OCI-LY7 (cell line): ENCODE results near the gene TXNRD1. TPM values are rescaled to one million over a fixed set of nuclear protein-coding genes. Genes with fewer than 3 reads are reported as not detected.

Experiments used
- BruUV-seq: library from RNA; stranded (reverse); fragments of 400-500 nt; replicated peaks from 2 replicates; lab custom pipeline; 2021; lab: Mats Ljungman, UMichigan
- CTCF ChIA-PET: fragments of 300-600 bp; sonication (Branson Sonifier 250); formaldehyde crosslinking; loops from one replicate; lab custom pipeline; 2022; ENCODE audit warnings: antibody characterized with exemption; ENCODE audit not compliant: unreplicated experiment; lab: Charles Lee
- POLR2A ChIA-PET: fragments of 300-600 bp; sonication (Branson Sonifier 250); formaldehyde crosslinking; loops from one replicate; lab custom pipeline; 2022; ENCODE audit warnings: antibody characterized with exemption; lab: Charles Lee
- DNase-seq: peaks from one replicate; pipeline ENCODE4 v3.0.0-alpha.2; 2015; ENCODE audit warnings: low spot score
- H2AFZ ChIP-seq: fragments of 200-600 bp; sonication (generic), shearing (Covaris generic); 2 replicates; pipeline ENCODE4 v1.6.1; 2014; ENCODE audit warnings: mild to moderate bottlenecking, antibody characterized with exemption, low read length, moderate library complexity
- H3K27ac ChIP-seq: fragments of 200-600 bp; sonication (generic); 2 replicates; pipeline ENCODE4 v1.5.1; 2014; ENCODE audit warnings: mixed run types, low read depth, mild to moderate bottlenecking, moderate library complexity, low read length, inconsistent platforms; ENCODE audit not compliant: poor library complexity, severe bottlenecking
- H3K36me3 ChIP-seq: fragments of 200-600 bp; sonication (generic); 2 replicates; pipeline ENCODE4 v1.6.1; 2014; ENCODE audit warnings: mild to moderate bottlenecking, antibody characterized with exemption, low read length, moderate library complexity, mixed read lengths; ENCODE audit not compliant: insufficient read depth
- H3K4me1 ChIP-seq: fragments of 200-600 bp; sonication (generic); 2 replicates; pipeline ENCODE4 v1.5.1; 2014; ENCODE audit warnings: mild to moderate bottlenecking, low read length; ENCODE audit not compliant: insufficient read depth, poor library complexity, severe bottlenecking
- H3K4me2 ChIP-seq: fragments of 200-600 bp; sonication (generic); 2 replicates; pipeline ENCODE4 v1.6.1; 2014; ENCODE audit warnings: mild to moderate bottlenecking, low read length
- H3K4me3 ChIP-seq: fragments of 200-600 bp; sonication (generic); 2 replicates; pipeline ENCODE4 v1.5.1; 2014; ENCODE audit warnings: mild to moderate bottlenecking, low read depth, low read length; ENCODE audit not compliant: poor library complexity, severe bottlenecking
- H3K79me2 ChIP-seq: fragments of 200-600 bp; sonication (generic); 2 replicates; pipeline ENCODE4 v1.6.1; 2016; ENCODE audit warnings: low read depth, mild to moderate bottlenecking, low read length, moderate library complexity, mixed read lengths; ENCODE audit not compliant: insufficient read depth
- H3K9me2 ChIP-seq: fragments of 200-600 bp; sonication (generic); 2 replicates; pipeline ENCODE4 v1.6.1; 2016; ENCODE audit warnings: mild to moderate bottlenecking, low read length, mixed read lengths; ENCODE audit not compliant: insufficient read depth
- H3K9me3 ChIP-seq: fragments of 200-600 bp; sonication (generic); 2 replicates; pipeline ENCODE4 v1.6.1; 2014; ENCODE audit warnings: mild to moderate bottlenecking, mixed run types, low read length, mixed read lengths
- H4K20me1 ChIP-seq: fragments of 200-600 bp; sonication (generic); 2 replicates; pipeline ENCODE4 v1.6.1; 2014; ENCODE audit warnings: mild to moderate bottlenecking, antibody characterized with exemption, low read length, moderate library complexity, mixed read lengths; ENCODE audit not compliant: insufficient read depth
- EZH2phosphoT487 ChIP-seq: fragments of 200-600 bp; sonication (generic); IDR thresholded peaks from 2 replicates; pipeline ENCODE4 v1.6.1; 2018; ENCODE audit warnings: low read depth, borderline replicate concordance, mild to moderate bottlenecking, mixed run types, antibody characterized with exemption, low read length, moderate library complexity, mixed read lengths
- intact Hi-C: fragments of 100-400 bp; cut with micrococcal nuclease; formaldehyde crosslinking; loops from one replicate; pipeline ENCODE4 v1.10.0; 2022; ENCODE audit not compliant: unreplicated experiment
- total RNA-seq, 2 experiments: library from RNA; depleted of rRNA in 1 of 2; stranded (reverse); fragments of >200 nt in 1 of 2; shearing (Covaris generic) in 1 of 2; gene quantifications; 2 replicates each; pipeline ENCODE4 v1.2.3, GENCODE V29; 2014 to 2022
- TF ChIP-seq, protein P1 (sequence below): fragments of 200-600 bp; sonication (generic); conservative IDR thresholded peaks from 2 replicates; pipeline ENCODE4 v1.5.1; 2014; ENCODE audit warnings: mild to moderate bottlenecking, antibody characterized with exemption, low read length, moderate library complexity, mixed read lengths

The TXNRD1 gene
- total RNA-seq, 2 experiments from 2014 or later = 117 to 132 TPM

- H3K27ac ChIP-seq = no peak overlapping the region
- BruUV-seq = no TSS peak
- TF ChIP-seq, protein P1, sequence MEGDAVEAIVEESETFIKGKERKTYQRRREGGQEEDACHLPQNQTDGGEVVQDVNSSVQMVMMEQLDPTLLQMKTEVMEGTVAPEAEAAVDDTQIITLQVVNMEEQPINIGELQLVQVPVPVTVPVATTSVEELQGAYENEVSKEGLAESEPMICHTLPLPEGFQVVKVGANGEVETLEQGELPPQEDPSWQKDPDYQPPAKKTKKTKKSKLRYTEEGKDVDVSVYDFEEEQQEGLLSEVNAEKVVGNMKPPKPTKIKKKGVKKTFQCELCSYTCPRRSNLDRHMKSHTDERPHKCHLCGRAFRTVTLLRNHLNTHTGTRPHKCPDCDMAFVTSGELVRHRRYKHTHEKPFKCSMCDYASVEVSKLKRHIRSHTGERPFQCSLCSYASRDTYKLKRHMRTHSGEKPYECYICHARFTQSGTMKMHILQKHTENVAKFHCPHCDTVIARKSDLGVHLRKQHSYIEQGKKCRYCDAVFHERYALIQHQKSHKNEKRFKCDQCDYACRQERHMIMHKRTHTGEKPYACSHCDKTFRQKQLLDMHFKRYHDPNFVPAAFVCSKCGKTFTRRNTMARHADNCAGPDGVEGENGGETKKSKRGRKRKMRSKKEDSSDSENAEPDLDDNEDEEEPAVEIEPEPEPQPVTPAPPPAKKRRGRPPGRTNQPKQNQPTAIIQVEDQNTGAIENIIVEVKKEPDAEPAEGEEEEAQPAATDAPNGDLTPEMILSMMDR = no peak
- TF ChIP-seq EZH2phosphoT487 = no peak
- no peaks in the 10 kb centered on the region for H3K9me3 ChIP-seq
- no peak for DNase-seq
- no peak overlapping the region for H2AFZ ChIP-seq
- no peaks in the 10 kb centered on the region for H3K9me2 ChIP-seq
- intact Hi-C loops = loop anchor here (10.0 kb wide), 2 partner anchors 290 to 470 kb away; partner anchors contain the start of gene HCFC2
- peaks cover 52% of the 10 kb centered on the region for H3K36me3 ChIP-seq
- POLR2A ChIA-PET = interaction anchor here (1.1 kb wide), 1 partner anchor 18 kb away, joined by 4 read pairs; no protein-coding TSS in a partner anchor
- no peaks in the 10 kb centered on the region for H3K79me2 ChIP-seq
- H3K4me1 ChIP-seq = no peaks in the 10 kb centered on the region
- H3K4me3 ChIP-seq = no peak overlapping the region
- CTCF ChIA-PET = no interaction called here
- no peak overlapping the region for H3K4me2 ChIP-seq
- no peaks in the 10 kb centered on the region for H4K20me1 ChIP-seq
These were observed 139.4 kb downstream of the TXNRD1 start for GRCh38 chr12:104354868-104355570.

DNA sequence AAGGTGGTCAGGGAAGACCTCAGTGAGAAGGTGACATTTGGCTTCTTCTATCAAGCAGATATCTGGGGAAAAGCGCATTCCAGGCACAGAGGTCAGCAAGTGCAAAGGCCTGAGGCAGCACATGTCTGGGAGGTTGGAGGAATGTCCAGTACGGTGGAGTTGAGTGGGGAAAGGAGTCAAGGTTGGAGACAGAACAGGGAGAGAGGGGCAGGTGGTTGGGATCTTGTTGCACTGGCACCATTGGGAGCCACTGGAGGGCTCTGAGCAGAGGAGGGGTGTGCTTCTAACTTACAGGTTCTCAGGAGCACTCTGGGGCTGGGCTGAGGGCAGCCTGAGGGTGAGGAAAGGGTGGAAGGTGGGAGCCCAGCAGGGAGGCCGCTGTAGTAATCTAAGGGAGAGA, 140.1 kb downstream of the TXNRD1 start:
- H3K4me3 ChIP-seq = no peak overlapping the region
- H3K9me2 ChIP-seq = no peaks in the 10 kb centered on the region
- intact Hi-C loops = loop anchor here (10.0 kb wide), 2 partner anchors 291 to 471 kb away; partner anchors contain the start of gene HCFC2
- no peak for TF ChIP-seq EZH2phosphoT487
- TF ChIP-seq, protein P1 = no peak
- no peaks in the 10 kb centered on the region for H4K20me1 ChIP-seq
- H3K4me2 ChIP-seq = no peak overlapping the region
- H3K36me3 ChIP-seq = peaks cover 46% of the 10 kb centered on the region
- BruUV-seq = no TSS peak
- H3K27ac ChIP-seq = no peak overlapping the region
- no peaks in the 10 kb centered on the region for H3K4me1 ChIP-seq
- H3K79me2 ChIP-seq = no peaks in the 10 kb centered on the region
- no peak for DNase-seq
- no peak overlapping the region for H2AFZ ChIP-seq
- POLR2A ChIA-PET = no interaction called here
- peaks cover 3% of the 10 kb centered on the region; the same call in 1 of the 2 replicates for H3K9me3 ChIP-seq
- CTCF ChIA-PET = no interaction called here
